ENCODE measurements around the gene CDH13. TPM values are rescaled to one million over a fixed set of nuclear protein-coding genes. Genes with fewer than 3 reads are reported as not detected.

CDH13 gene
- total RNA-seq, 2 experiments from 2014 or later: not detected

DNA sequence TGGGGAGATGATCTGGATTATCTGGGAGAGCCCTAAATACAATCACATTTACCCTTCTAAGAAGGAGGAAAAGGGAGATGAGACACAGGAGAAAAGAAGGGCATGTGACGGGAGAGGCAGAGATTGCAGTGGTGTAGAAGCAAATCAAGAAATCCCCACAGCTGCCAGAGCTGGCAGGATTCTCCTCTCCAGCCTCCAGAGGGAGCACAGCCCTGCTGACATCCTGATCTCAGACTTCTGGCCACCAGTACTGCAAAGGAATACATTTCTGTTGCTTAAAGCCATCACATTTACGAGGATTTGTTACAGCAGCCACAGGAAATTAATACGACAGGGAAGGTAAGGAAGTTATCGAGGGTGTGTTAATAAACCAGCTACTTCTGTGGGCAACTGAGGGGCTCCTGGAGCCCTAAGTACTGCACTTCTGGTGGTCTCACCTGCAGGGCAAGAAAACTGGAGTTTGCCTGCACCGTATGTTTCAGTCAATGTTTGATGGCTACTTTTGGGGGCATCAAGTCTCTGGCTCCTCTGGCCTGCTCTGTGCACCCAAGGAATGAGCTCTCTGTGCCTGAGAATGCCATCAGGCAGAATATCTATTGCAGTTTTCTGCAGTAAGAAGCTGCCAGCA lies 22.9 kb upstream of the CDH13 start:
- DNase-seq (peak; percentile 35), ATAC-seq (no peak)
- Mint-ChIP-seq H3K36me3 (ENCODE audit: low read depth) (no peaks in the 10 kb centered on the region), H3K27me3 (peaks cover 3% of the 10 kb centered on the region), H3K9me3 (ENCODE audit: low read depth) (peaks cover 2% of the 10 kb centered on the region), H3K4me1 (no peaks in the 10 kb centered on the region), H3K27ac (no peak overlapping the region), H3K4me3 (no peak overlapping the region)
- ChIA-PET CTCF (interaction anchor here (1.6 kb wide), 1 partner anchor 10 kb away, joined by 3 read pairs; no protein-coding TSS in a partner anchor), POLR2A (no interaction called here)
- intact Hi-C loops (cut with DNase I, micrococcal nuclease): no loop called here

DNA sequence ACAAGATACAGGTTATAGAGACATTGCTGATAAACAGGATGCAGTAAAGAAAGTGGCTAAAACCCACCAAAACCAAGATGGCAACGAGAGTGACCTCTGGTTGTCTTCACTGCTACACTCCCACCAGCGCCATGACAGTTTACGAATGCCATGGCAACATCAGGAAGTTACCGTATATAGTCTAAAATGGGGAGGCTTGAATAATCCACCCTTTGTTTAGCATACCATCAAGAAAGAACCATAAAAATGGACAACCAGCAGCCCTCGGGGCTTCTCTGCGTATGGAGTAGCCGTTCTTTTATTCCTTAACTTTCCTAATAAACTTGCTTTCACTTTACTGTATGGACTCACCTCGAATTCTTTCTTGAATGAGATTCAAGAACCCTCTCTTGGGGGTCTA lies 21.7 kb upstream of the CDH13 start:
- H3K4me3 Mint-ChIP-seq: no peak overlapping the region
- peaks cover 3% of the 10 kb centered on the region for H3K27me3 Mint-ChIP-seq
- H3K4me1 Mint-ChIP-seq: no peaks in the 10 kb centered on the region
- ChIA-PET POLR2A (no interaction called here), CTCF (interaction anchor here (1.6 kb wide), 1 partner anchor 11 kb away, joined by 3 read pairs; no protein-coding TSS in a partner anchor)
- intact Hi-C loops (cut with DNase I, micrococcal nuclease): no loop called here
- no peak for ATAC-seq
- no peak overlapping the region for H3K27ac Mint-ChIP-seq
- no peak for DNase-seq
- H3K36me3 Mint-ChIP-seq (ENCODE audit: low read depth): no peaks in the 10 kb centered on the region
- peaks cover 2% of the 10 kb centered on the region for H3K9me3 Mint-ChIP-seq (ENCODE audit: low read depth)

GRCh38 chr16:82605863-82606620 lies 20.7 kb upstream of the CDH13 start:
- POLR2A ChIA-PET: interaction anchor here (0.7 kb wide), 1 partner anchor 556 kb away, joined by 4 read pairs; no protein-coding TSS in a partner anchor
- Mint-ChIP-seq H3K27me3 (peaks cover 3% of the 10 kb centered on the region), H3K36me3 (ENCODE audit: low read depth) (no peaks in the 10 kb centered on the region), H3K9me3 (ENCODE audit: low read depth) (no peaks in the 10 kb centered on the region), H3K4me3 (no peak overlapping the region), H3K27ac (no peak overlapping the region), H3K4me1 (no peaks in the 10 kb centered on the region)
- intact Hi-C loops (cut with DNase I, micrococcal nuclease): no loop called here
- CTCF ChIA-PET: interaction anchor here (0.8 kb wide), 1 partner anchor 27 kb away, joined by 3 read pairs; no protein-coding TSS in a partner anchor
- DNase-seq (no peak), ATAC-seq (no peak)

DNA sequence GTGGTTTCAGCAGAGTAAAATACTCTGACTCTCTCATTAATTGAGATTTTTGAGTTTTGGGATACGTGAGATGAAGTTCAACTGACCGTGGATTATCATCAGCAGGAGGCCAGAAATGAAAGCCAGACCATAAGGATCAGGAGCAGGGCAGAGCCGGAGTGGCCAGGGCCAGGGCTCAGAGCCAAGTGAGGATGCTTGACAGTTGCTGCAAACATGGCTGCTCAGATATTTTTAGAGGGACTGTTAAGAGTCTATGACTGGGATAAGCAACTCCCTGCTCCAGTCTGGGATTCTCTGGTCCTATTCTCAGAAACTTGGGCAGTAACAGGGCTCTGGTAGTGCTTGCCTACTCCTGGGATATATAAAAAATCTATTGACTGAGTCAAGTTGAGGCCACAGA lies 17.6 kb upstream of the CDH13 start:
- intact Hi-C loops (cut with DNase I, micrococcal nuclease): no loop called here
- no peaks in the 10 kb centered on the region for H3K9me3 Mint-ChIP-seq (ENCODE audit: low read depth)
- ChIA-PET POLR2A (no interaction called here), CTCF (no interaction called here)
- no peak for ATAC-seq
- H3K27me3 Mint-ChIP-seq: peaks cover 6% of the 10 kb centered on the region
- no peak for DNase-seq
- H3K4me3 Mint-ChIP-seq: no peak overlapping the region
- no peaks in the 10 kb centered on the region for H3K4me1 Mint-ChIP-seq
- no peaks in the 10 kb centered on the region for H3K36me3 Mint-ChIP-seq (ENCODE audit: low read depth)
- no peak overlapping the region for H3K27ac Mint-ChIP-seq

- Mint-ChIP-seq H3K4me1 (no peaks in the 10 kb centered on the region), H3K9me3 (ENCODE audit: low read depth) (no peaks in the 10 kb centered on the region), H3K36me3 (ENCODE audit: low read depth) (no peaks in the 10 kb centered on the region), H3K27ac (no peak overlapping the region), H3K27me3 (peaks cover 6% of the 10 kb centered on the region), H3K4me3 (no peak overlapping the region)
- ChIA-PET POLR2A (no interaction called here), CTCF (interaction anchor here (0.6 to 1.0 kb wide), 2 partner anchors 11 to 467 kb away, joined by 3 read pairs; no protein-coding TSS in a partner anchor)
- intact Hi-C loops (cut with DNase I, micrococcal nuclease): no loop called here
- DNase-seq (no peak), ATAC-seq (no peak)
Measured at GRCh38 chr16:82612263-82612662, 14.5 kb upstream of the CDH13 start.

- POLR2A ChIA-PET: no interaction called here
- intact Hi-C loops (cut with DNase I, micrococcal nuclease): no loop called here
- Mint-ChIP-seq H3K27me3 (peaks cover 12% of the 10 kb centered on the region), H3K4me1 (no peaks in the 10 kb centered on the region), H3K27ac (no peak overlapping the region), H3K9me3 (ENCODE audit: low read depth) (no peaks in the 10 kb centered on the region), H3K4me3 (no peak overlapping the region), H3K36me3 (ENCODE audit: low read depth) (no peaks in the 10 kb centered on the region)
- DNase-seq (no peak), ATAC-seq (no peak)
- CTCF ChIA-PET: no interaction called here
Measured at GRCh38 chr16:82616356-82616755, 10.4 kb upstream of the CDH13 start.

DNA sequence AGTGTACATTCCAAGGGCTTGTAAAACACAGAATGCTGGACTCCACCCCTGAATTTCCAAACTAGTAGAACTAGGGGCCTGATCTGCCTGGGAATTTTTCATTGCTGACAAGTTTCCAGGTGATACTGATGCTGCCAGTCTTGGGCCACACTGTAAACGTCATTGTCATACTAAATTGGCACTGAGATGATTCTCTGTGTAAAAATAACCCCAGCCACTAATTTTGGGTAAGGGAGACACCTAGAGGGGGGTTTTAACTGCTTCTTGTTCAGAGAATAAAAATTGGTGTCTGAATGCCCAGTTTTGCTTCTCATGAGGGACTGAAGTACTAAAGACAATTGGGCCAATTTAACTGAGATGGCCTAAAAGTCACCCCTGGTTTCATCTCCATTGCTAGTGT lies 5.0 kb upstream of the CDH13 start:
- H3K27ac Mint-ChIP-seq: no peak overlapping the region
- no peaks in the 10 kb centered on the region for H3K9me3 Mint-ChIP-seq (ENCODE audit: low read depth)
- no peak overlapping the region for H3K4me3 Mint-ChIP-seq
- no peaks in the 10 kb centered on the region for H3K4me1 Mint-ChIP-seq
- POLR2A ChIA-PET: no interaction called here
- no peak for DNase-seq
- no peak for ATAC-seq
- CTCF ChIA-PET: no interaction called here
- intact Hi-C loops (cut with DNase I, micrococcal nuclease): loop anchor here in 1 of 2 experiments (10.0 kb wide), 1 partner anchor 357 kb away; no protein-coding TSS in a partner anchor
- H3K36me3 Mint-ChIP-seq (ENCODE audit: low read depth): no peaks in the 10 kb centered on the region
- H3K27me3 Mint-ChIP-seq: peaks cover 41% of the 10 kb centered on the region

DNA sequence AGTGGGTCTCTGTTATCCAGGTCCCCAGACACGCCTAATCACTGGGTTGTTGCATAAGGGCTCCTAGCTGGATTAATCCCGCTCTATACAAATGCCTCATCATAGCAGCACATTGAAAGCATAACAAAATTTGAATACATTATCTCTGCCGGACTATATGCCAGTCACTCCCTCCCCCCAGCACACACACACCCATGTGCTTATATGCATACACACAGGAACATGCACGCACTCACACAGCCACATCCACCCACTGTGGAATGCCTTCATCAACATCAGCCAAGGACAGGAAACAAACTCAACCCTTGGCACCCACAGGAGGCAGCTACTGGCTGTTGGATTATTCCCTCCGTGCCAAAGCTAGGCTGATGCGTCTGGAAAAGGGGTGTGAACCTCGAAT lies 3.5 kb upstream of the CDH13 start:
- CTCF ChIA-PET: no interaction called here

GRCh38 chr16:82625066-82625968 lies 1.5 kb upstream of the CDH13 start:
- Mint-ChIP-seq H3K4me1 (peaks cover 2% of the 10 kb centered on the region), H3K27ac (no peak overlapping the region), H3K9me3 (ENCODE audit: low read depth) (no peaks in the 10 kb centered on the region), H3K27me3 (peaks cover 60% of the 10 kb centered on the region), H3K4me3 (no peak overlapping the region), H3K36me3 (ENCODE audit: low read depth) (no peaks in the 10 kb centered on the region)
- no peak for DNase-seq
- POLR2A ChIA-PET: no interaction called here
- intact Hi-C loops (cut with DNase I, micrococcal nuclease): loop anchor here (5.0 to 10.0 kb wide), 2 partner anchors 343 to 361 kb away; no protein-coding TSS in a partner anchor
- no peak for ATAC-seq
- CTCF ChIA-PET: no interaction called here

More for the DNA sequence above, 3.5 kb upstream of the CDH13 start:
- H3K4me1 Mint-ChIP-seq: peaks cover 2% of the 10 kb centered on the region
- DNase-seq (no peak), ATAC-seq (no peak)
- H3K36me3 Mint-ChIP-seq (ENCODE audit: low read depth): no peaks in the 10 kb centered on the region
- H3K9me3 Mint-ChIP-seq (ENCODE audit: low read depth): no peaks in the 10 kb centered on the region
- POLR2A ChIA-PET: no interaction called here
- no peak overlapping the region for H3K4me3 Mint-ChIP-seq
- H3K27me3 Mint-ChIP-seq: peaks cover 48% of the 10 kb centered on the region
- intact Hi-C loops (cut with DNase I, micrococcal nuclease): loop anchor here in 1 of 2 experiments (10.0 kb wide), 1 partner anchor 358 kb away; no protein-coding TSS in a partner anchor
- no peak overlapping the region for H3K27ac Mint-ChIP-seq

- intact Hi-C loops (cut with DNase I, micrococcal nuclease): loop anchor here (5.0 to 10.0 kb wide), 2 partner anchors 346 to 363 kb away; no protein-coding TSS in a partner anchor
- H3K27me3 Mint-ChIP-seq: peaks cover 61% of the 10 kb centered on the region
- POLR2A ChIA-PET: no interaction called here
- ATAC-seq: no peak
- H3K4me1 Mint-ChIP-seq: peaks cover 2% of the 10 kb centered on the region
- CTCF ChIA-PET: interaction anchor here (1.0 kb wide), 1 partner anchor 12 kb away, joined by 4 read pairs; no protein-coding TSS in a partner anchor
- DNase-seq: no peak
- no peaks in the 10 kb centered on the region for H3K9me3 Mint-ChIP-seq (ENCODE audit: low read depth)
- H3K4me3 Mint-ChIP-seq: no peak overlapping the region
- no peak overlapping the region for H3K27ac Mint-ChIP-seq
- H3K36me3 Mint-ChIP-seq (ENCODE audit: low read depth): no peaks in the 10 kb centered on the region
Measured at GRCh38 chr16:82628088-82628423, 1.3 kb downstream of the CDH13 start.

- H3K4me1 Mint-ChIP-seq: peaks cover 2% of the 10 kb centered on the region
- no peaks in the 10 kb centered on the region for H3K36me3 Mint-ChIP-seq (ENCODE audit: low read depth)
- CTCF ChIA-PET: interaction anchor here (1.0 kb wide), 1 partner anchor 11 kb away, joined by 4 read pairs; no protein-coding TSS in a partner anchor
- ATAC-seq (no peak), DNase-seq (no peak)
- H3K4me3 Mint-ChIP-seq: no peak overlapping the region
- no peaks in the 10 kb centered on the region for H3K9me3 Mint-ChIP-seq (ENCODE audit: low read depth)
- POLR2A ChIA-PET: no interaction called here
- H3K27me3 Mint-ChIP-seq: peaks cover 57% of the 10 kb centered on the region
- no peak overlapping the region for H3K27ac Mint-ChIP-seq
- intact Hi-C loops (cut with DNase I, micrococcal nuclease): loop anchor here (5.0 to 10.0 kb wide), 2 partner anchors 346 to 364 kb away; no protein-coding TSS in a partner anchor
Measured at GRCh38 chr16:82628711-82629110, 1.9 kb downstream of the CDH13 start.
